Fibroblast of mammary gland (primary cell): ENCODE measurements around the gene MMP15.

Experiments used
- DNase-seq: peaks from one replicate; pipeline ENCODE4 v3.0.0-alpha.2; 2010; ENCODE audit warnings: low read depth
- H3K4me3 ChIP-seq: 2 replicates; pipeline ENCODE4 v1.5.1; 2011; ENCODE audit warnings: low read depth, mild to moderate bottlenecking, low read length, moderate library complexity; ENCODE audit not compliant: control insufficient read depth
- CTCF ChIP-seq: conservative IDR thresholded peaks from 2 replicates; pipeline ENCODE4 v1.5.1; 2011; ENCODE audit warnings: low read depth, low read length, inconsistent platforms; ENCODE audit not compliant: control insufficient read depth, insufficient read depth

Gene MMP15

GRCh38 chr16:58082381-58082780, 56.8 kb downstream of the MMP15 start:
- no peak for TF ChIP-seq CTCF
- no peak for DNase-seq
- H3K4me3 ChIP-seq: no peak overlapping the region

- no peak overlapping the region for H3K4me3 ChIP-seq
- no peak for TF ChIP-seq CTCF
- DNase-seq: no peak
Observed at GRCh38 chr16:58084635-58085034, 59.1 kb downstream of the MMP15 start.

GRCh38 chr16:58085171-58085570, 59.6 kb downstream of the MMP15 start:
- no peak overlapping the region for H3K4me3 ChIP-seq
- no peak for DNase-seq
- no peak for TF ChIP-seq CTCF

GRCh38 chr16:58085584-58086251, 60.2 kb downstream of the MMP15 start:
- H3K4me3 ChIP-seq: no peak overlapping the region
- TF ChIP-seq CTCF: no peak
- DNase-seq: no peak

GRCh38 chr16:58086381-58087208, 61.0 kb downstream of the MMP15 start:
- H3K4me3 ChIP-seq: no peak overlapping the region
- no peak for DNase-seq
- no peak for TF ChIP-seq CTCF

- no peak overlapping the region for H3K4me3 ChIP-seq
- no peak for TF ChIP-seq CTCF
- no peak for DNase-seq
Observed at GRCh38 chr16:58087209-58087913, 61.8 kb downstream of the MMP15 start.
